ENCODE data around the gene LTK. TPM values are rescaled to one million over a fixed set of nuclear protein-coding genes. Genes with fewer than 3 reads are reported as not detected.

Gene LTK
- total and polyA plus RNA-seq, 2 of the 4 experiments (the other 2 are of a cell fraction): 0.18 to 0.62 TPM

- Histone ChIP-seq H2AFZ (replicated peaks; ENCODE audit: low read length, poor library complexity) (no peak overlapping the region), H3K4me3 (ENCODE audit: insufficient read depth, low read depth, low read length) (no peak overlapping the region), H3K4ac (ENCODE audit: low read depth, low read length) (no peak overlapping the region), H3K9me3 (ENCODE audit: control insufficient read depth, insufficient read depth, low read length) (no peaks in the 10 kb centered on the region), H4K20me1 (ENCODE audit: insufficient read depth, low read length) (no peaks in the 10 kb centered on the region), H3K9ac (ENCODE audit: low read depth, low read length) (no peak overlapping the region), H3K4me2 (ENCODE audit: low read depth, low read length) (no peak overlapping the region), H2BK5ac (ENCODE audit: low read depth, low read length, poor library complexity, severe bottlenecking) (no peak overlapping the region), H3K23ac (ENCODE audit: low read depth, low read length) (no peak overlapping the region), H3K79me1 (ENCODE audit: low read depth in 1 of 2, low read length in 2 of 2) (no peaks in the 10 kb centered on the region), H2AK9ac (replicated peaks; ENCODE audit: low read depth, low read length, poor library complexity) (no peak overlapping the region), H3K18ac (ENCODE audit: low read depth, low read length) (no peak overlapping the region), H3K27ac (ENCODE audit: insufficient read depth, low read length) (no peak overlapping the region), H3K14ac (replicated peaks; ENCODE audit: low read depth, low read length) (no peak overlapping the region), H4K91ac (ENCODE audit: insufficient read depth, low read depth, low read length) (no peak overlapping the region), H3K56ac (ENCODE audit: extremely low read depth, insufficient read depth, low read length) (no peak overlapping the region), H2BK120ac (ENCODE audit: low read depth, low read length) (no peak overlapping the region), H3K36me3 (ENCODE audit: control insufficient read depth, insufficient read depth, low read length) (peaks cover 35% of the 10 kb centered on the region), H2BK20ac (ENCODE audit: low read depth, low read length) (no peak overlapping the region), H4K8ac (ENCODE audit: low read depth in 2 of 2, low read length in 2 of 2) (no peak overlapping the region), H2AK5ac (ENCODE audit: low read depth, low read length) (no peak overlapping the region), H3K27me3 (ENCODE audit: control insufficient read depth, insufficient read depth, low read length) (peaks cover 11% of the 10 kb centered on the region), H3K9me1 (ENCODE audit: insufficient read depth, low read length) (no peaks in the 10 kb centered on the region; the same call in 1 of the 2 replicates), H3K4me1 (ENCODE audit: control insufficient read depth, insufficient read depth, low read length) (peaks cover 5% of the 10 kb centered on the region; the same call in 1 of the 2 replicates), H4K5ac (ENCODE audit: low read depth, low read length) (no peak overlapping the region), H2BK15ac (ENCODE audit: low read depth, low read length) (no peak overlapping the region)
- no peak for DNase-seq
- dilution Hi-C loops (cut with HindIII; ENCODE audit: low sequenced_read_pairs, unreplicated experiment) (no loop called here), in situ Hi-C loops (cut with MboI; ENCODE audit: low sequenced_read_pairs) (no loop called here), intact Hi-C loops (cut with micrococcal nuclease) (no loop called here)
- 93% methylated on average over 5 of the region's 8 CpGs; no CpG with 5 or more reads in 1 of the 2 experiments for WGBS, 2 experiments (ENCODE audit: extremely low coverage in 2 of 2, insufficient read length in 1 of 2)
- BruUV-seq (replicated peaks): no TSS peak
- TF ChIP-seq MAFK (IDR thresholded peaks at IDR 0.05; ENCODE audit: low read depth, low read length) (no peak), ELK1 (IDR thresholded peaks at IDR 0.05; ENCODE audit: borderline replicate concordance, low read depth, low read length) (no peak), POLR2A (IDR thresholded peaks at IDR 0.05; ENCODE audit: low read depth, low read length) (no peak), BHLHE40 (IDR thresholded peaks at IDR 0.05; ENCODE audit: low read depth, low read length) (no peak), MAZ (IDR thresholded peaks at IDR 0.05; ENCODE audit: borderline replicate concordance, low read depth, low read length) (no peak), MXI1 (IDR thresholded peaks at IDR 0.05; ENCODE audit: borderline replicate concordance, low read depth, low read length) (no peak), RAD21 (IDR thresholded peaks at IDR 0.05; ENCODE audit: low read length) (no peak), CEBPB (IDR thresholded peaks at IDR 0.05; ENCODE audit: low read depth, low read length) (no peak), SMC3 (IDR thresholded peaks at IDR 0.05; ENCODE audit: low read depth, low read length) (no peak), NFE2L2 (IDR thresholded peaks at IDR 0.05; ENCODE audit: low read depth, low read length) (no peak), FOS (IDR thresholded peaks at IDR 0.05; ENCODE audit: low read depth, low read length) (no peak)
- TF ChIP-seq, protein P1, sequence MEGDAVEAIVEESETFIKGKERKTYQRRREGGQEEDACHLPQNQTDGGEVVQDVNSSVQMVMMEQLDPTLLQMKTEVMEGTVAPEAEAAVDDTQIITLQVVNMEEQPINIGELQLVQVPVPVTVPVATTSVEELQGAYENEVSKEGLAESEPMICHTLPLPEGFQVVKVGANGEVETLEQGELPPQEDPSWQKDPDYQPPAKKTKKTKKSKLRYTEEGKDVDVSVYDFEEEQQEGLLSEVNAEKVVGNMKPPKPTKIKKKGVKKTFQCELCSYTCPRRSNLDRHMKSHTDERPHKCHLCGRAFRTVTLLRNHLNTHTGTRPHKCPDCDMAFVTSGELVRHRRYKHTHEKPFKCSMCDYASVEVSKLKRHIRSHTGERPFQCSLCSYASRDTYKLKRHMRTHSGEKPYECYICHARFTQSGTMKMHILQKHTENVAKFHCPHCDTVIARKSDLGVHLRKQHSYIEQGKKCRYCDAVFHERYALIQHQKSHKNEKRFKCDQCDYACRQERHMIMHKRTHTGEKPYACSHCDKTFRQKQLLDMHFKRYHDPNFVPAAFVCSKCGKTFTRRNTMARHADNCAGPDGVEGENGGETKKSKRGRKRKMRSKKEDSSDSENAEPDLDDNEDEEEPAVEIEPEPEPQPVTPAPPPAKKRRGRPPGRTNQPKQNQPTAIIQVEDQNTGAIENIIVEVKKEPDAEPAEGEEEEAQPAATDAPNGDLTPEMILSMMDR (conservative IDR thresholded peaks at IDR 0.05; ENCODE audit: low read depth, low read length): no peak
- ChIA-PET POLR2A (ENCODE audit: unreplicated experiment) (no interaction called here), CTCF (interaction anchor here (0.6 kb wide), 1 partner anchor 53 kb away, joined by 3 read pairs; no protein-coding TSS in a partner anchor)
- no peak for ATAC-seq (ENCODE audit: low read depth)
Observed at GRCh38 chr15:41517895-41518449, 4.3 kb upstream of the LTK start.

Measured in IMR-90 (cell line).